NCI-H82 treated with DMSO at 0.1 percent for 48 hours (cell line): Measurements from ENCODE around the gene SIGLEC7.

Source experiments
- DNase-seq: peaks from one replicate; lab custom pipeline; 2025; ENCODE audit not compliant: unreplicated experiment; lab: John Stamatoyannopoulos, UW

Gene SIGLEC7

DNA sequence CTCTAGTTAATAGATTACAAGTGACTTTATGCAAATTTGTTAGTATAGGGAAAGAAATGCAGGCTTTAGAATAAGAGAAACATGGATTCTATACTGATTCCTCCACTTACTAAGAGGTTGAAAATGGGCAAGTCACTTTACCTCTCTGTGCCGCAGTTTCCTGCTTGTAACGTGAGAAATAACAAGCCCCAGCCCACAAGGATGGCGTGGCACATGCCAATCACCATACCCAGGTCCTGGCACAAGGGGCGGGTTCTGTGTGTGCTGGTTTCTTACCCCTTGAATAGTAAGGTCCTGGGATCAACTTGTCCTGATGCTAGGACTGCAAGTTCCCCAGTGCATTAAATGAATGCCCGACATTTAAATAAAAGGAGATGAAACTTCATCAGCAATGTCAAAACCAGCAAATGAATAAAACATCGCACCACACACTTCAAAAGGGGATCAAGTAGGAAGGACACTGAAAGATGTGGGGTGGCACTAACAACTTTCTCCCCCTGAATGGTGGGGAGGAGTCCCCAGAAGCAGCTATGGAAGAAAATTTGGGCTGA, 25.3 kb upstream of the SIGLEC7 start:
- DNase-seq = no peak

DNA sequence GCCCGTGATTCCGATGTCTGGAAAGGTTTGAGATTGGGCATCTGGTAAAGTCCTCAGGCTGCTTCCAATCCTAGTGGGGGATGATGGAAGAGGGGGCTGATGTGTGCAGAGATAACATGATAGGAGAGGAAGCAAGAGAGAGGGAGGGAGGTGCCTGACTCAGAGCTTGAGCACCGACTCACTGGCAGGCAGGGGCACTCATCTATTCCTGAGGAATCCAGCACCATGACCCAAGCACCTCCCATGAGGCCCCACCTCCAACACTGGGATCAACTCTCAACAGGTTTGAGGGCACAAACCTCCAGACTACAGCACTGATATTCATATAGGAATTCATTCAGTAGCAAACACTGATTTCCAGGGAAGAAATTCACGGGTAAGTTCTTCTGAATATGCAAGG, 23.0 kb upstream of the SIGLEC7 start:
- no peak for DNase-seq

DNA sequence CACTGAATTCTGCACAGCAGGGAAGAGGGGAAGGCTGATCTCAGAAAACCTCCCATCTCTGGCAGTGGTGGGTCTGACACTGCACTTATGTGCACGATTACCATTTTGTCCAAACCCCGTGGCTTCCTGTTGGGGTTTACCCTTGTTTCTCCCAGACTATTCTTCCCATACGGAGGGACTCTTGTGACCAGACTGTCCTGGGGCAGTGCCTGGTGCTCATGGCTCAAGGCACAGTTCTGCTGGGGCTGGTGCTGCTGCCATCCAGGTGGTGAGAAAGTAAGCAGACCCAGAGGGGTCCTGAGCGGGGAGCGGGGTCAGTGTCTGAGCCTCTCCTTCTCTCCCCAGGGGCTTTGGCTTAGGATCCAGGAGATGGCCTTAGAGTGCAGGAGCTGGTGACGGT, 22.5 kb upstream of the SIGLEC7 start:
- DNase-seq = no peak

DNA sequence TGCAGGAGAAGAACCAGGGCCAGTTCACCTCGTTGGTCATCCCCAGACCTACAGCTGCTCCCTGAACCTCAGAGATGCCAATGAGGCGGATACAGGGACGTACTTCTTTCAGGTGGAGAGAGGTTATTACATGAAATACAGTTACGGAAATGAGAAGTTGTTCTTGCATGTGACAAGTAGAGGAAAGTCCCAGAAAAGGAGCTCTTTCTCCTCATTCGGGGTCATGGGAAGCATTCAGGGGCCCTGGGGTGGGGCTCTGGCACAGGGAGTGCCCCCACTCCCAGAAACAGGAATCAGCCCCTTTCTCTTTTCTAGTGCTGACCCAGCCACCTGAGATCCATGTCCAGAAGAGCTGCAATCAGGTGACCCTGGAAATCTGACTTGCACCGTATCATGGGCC, 21.9 kb upstream of the SIGLEC7 start:
- DNase-seq = no peak

DNA sequence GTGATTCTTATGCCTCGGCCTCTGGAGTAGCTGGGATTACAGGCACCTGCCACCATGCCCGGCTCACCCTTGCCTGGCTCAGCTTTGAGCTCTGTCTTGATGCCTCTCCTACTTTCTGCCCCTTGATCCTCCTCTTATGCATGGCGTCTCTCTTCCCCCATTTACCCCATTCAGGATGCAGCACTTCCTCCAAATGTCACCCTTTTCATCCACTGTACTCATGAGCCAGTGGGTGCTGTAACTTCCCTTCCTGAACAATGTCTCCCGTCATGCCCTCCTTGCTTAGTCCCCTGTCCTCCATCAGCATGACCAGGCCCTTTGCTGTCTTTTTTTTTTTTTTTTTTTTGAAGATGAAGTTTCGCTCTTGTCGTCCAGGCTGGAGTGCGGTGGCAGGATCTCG, 20.8 kb upstream of the SIGLEC7 start:
- no peak for DNase-seq

DNA sequence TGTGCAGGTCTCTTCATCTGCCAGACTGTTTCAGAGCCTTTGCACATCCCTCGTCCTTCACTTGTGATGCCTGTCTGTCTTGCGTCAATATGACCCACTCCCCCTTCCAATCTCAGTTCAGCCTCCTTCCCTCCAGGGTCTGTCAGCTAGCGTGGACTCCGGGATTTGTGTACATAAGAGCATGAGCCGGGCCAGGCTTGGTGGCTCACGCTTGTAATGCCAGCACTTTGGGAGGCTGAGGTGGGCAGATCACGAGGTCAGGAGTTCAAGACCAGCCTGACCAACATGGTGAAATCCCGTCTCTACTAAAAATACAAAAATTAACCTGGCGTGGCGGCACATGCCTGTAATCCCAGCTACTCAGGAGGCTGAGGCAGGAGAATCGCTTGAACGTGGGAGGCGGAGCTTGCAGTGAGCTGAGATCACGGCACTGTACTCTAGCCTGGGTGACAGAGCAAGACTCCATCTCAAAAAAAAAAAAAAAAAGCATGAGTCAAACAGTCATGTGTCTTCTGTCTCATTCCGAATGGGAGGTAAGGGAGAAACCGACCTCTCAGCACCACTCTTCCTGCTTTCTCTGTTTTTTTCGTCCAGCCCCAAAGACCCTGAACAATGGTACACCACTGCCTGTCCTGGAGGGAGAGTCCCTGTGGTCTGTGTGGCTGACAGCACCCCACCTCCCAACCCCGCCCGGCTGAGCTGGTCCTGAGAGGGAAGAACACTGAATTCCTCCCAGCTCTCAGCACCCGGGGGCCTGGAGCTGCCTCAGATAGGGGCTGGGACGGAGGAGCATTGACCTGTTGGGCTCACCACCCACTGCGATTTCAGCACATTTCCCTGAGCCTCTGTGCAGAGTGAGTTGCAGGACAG, 19.8 kb upstream of the SIGLEC7 start:
- DNase-seq = no peak

DNA sequence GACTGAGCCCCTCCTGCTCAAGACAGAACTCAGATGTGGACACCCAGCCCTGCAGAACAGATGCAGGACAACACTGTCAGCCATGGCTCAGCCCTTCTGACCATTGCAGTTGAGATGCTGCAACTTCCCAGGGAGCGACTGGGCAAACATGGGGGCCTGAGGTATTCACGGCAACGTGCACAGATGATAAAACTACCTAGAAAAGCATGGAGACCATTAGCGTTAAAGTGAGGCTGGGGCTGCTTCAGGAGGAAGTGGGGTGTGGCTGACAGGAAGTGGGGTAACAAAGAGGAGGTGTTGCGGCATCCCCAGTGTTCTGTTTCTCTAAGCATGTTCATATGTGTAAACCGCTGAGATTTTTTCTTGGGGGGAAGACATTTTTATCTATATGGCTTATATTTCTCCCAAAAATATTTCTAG, 18.7 kb upstream of the SIGLEC7 start:
- no peak for DNase-seq

DNA sequence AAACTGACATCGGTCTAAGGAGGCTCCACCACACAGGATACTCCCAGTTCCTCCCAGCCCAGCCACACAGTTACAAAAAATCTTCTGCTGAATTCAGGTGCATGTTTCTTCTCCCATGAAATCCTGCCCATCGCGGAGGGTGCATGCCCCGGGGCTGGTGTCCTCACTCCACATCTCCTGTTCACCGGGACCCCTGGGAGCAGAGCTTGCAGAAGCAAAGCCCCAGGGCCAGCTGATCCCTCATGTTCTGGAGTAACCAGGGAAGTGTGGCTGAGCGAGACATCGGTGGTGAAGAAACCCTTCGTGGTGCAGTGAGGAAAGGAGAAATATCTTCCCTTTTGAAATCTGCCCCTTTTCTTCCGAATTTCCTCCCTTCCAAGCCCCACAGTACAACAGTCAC, 18.3 kb upstream of the SIGLEC7 start:
- DNase-seq = no peak

DNA sequence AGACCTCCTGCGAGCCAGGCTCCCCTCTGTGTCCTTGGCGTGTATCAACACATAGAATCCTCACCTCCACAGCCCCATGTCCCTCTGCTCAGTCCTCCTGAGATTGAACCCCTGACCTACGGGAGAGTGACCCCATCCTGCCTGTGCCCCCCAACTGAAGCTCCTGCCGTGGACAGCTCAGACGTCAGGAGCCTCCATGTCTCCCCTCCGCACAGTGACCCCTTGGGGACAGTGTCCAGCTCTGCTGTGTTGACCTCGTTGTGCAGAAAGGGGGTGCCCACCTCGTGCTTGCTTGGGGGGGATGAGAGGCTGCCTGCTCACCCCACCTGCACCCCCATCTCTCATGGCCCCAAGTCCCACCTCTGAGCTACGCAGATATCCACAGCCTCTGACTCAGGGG, 17.9 kb upstream of the SIGLEC7 start:
- no peak for DNase-seq

DNA sequence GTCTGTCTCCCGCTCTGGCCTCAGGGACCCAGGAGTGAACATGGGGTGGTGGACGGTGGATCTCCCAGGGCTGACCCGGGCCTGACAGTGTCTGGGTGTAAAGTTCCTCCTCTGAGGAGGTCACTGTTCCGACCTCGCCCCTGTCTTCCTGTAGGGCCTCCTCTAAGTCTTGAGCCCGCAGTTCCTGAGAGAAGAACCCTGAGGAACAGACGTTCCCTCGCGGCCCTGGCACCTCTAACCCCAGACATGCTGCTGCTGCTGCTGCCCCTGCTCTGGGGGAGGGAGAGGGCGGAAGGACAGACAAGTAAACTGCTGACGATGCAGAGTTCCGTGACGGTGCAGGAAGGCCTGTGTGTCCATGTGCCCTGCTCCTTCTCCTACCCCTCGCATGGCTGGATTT, 17.4 kb upstream of the SIGLEC7 start, which contains the start of gene SIGLEC9:
Gene SIGLEC9, plus strand, starts transcription at position 178 of the 400 bp plus-strand sequence. Its CDS starts 69 bp downstream, at position 247.
- no peak for DNase-seq

DNA sequence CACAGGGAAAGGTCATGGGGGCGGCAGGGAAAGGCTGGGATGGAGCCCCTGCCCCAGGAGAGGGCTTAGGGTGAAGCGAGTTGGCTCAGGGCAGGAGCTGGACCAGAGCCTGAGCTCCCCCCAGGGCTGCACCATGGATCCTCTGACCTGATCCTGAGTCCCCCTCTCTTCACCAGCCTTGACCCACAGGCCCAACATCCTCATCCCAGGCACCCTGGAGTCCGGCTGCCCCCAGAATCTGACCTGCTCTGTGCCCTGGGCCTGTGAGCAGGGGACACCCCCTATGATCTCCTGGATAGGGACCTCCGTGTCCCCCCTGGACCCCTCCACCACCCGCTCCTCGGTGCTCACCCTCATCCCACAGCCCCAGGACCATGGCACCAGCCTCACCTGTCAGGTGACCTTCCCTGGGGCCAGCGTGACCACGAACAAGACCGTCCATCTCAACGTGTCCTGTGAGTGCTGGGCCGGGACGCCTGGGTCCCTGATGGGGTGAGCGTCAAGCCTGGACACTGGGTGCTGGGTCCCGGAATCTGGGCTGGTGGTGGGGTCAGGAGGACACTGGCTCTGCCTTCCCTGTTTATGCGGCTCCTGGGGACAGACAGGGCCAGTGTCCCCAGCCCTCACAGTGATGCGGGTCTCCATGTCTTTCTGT, 16.6 kb upstream of the SIGLEC7 start:
- no peak for DNase-seq

DNA sequence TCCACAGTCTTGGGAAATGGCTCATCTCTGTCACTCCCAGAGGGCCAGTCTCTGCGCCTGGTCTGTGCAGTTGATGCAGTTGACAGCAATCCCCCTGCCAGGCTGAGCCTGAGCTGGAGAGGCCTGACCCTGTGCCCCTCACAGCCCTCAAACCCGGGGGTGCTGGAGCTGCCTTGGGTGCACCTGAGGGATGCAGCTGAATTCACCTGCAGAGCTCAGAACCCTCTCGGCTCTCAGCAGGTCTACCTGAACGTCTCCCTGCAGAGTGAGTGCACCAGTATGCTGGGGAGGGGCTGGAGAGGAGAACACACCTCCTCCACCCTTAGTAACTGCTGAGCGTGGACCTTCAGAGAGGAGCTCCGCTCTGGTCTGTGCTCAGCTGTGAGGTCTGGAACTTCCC, 15.1 kb upstream of the SIGLEC7 start:
- no peak for DNase-seq

DNA sequence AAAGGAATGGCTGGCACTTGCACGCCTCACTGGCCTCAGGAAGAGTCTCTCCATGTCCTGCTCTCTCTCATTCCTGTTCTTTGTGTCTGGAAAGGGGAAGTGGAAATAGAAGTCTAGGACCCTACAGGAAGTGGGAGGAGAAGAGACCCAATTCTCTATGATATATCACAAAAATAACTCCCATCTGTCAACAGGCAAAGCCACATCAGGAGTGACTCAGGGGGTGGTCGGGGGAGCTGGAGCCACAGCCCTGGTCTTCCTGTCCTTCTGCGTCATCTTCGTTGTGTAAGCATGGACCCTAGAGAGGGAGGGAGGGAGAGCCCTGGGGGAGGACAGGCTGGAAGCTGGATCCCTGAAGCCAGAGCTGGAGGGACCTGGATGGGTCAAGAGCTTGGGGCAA, 14.3 kb upstream of the SIGLEC7 start:
- no peak for DNase-seq

DNA sequence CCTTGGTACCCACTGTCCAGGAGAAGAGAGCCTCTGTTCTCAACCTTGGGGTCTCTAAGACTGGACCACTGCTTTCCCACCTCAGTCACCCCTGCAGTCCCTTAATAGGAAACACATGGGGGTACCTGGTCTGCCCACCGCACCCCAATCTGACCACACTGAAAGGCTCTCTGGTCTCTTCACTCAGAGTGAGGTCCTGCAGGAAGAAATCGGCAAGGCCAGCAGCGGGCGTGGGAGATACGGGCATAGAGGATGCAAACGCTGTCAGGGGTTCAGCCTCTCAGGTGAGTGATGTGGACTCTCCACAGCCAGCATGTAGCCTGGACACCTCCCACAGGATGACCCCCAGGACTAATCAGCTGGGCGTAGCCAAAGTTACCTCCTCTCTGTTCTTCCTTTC, 13.9 kb upstream of the SIGLEC7 start:
- no peak for DNase-seq

DNA sequence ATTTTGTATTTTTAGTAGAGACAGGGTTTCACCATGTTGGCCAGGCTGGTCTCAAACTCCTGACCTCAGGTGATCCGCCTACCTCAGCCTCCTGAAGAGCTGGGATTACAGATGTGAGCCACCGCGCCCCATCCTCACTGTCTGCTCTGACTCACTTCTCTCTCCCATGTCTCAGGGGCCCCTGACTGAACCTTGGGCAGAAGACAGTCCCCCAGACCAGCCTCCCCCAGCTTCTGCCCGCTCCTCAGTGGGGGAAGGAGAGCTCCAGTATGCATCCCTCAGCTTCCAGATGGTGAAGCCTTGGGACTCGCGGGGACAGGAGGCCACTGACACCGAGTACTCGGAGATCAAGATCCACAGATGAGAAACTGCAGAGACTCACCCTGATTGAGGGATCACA, 12.4 kb upstream of the SIGLEC7 start:
- DNase-seq = no peak

DNA sequence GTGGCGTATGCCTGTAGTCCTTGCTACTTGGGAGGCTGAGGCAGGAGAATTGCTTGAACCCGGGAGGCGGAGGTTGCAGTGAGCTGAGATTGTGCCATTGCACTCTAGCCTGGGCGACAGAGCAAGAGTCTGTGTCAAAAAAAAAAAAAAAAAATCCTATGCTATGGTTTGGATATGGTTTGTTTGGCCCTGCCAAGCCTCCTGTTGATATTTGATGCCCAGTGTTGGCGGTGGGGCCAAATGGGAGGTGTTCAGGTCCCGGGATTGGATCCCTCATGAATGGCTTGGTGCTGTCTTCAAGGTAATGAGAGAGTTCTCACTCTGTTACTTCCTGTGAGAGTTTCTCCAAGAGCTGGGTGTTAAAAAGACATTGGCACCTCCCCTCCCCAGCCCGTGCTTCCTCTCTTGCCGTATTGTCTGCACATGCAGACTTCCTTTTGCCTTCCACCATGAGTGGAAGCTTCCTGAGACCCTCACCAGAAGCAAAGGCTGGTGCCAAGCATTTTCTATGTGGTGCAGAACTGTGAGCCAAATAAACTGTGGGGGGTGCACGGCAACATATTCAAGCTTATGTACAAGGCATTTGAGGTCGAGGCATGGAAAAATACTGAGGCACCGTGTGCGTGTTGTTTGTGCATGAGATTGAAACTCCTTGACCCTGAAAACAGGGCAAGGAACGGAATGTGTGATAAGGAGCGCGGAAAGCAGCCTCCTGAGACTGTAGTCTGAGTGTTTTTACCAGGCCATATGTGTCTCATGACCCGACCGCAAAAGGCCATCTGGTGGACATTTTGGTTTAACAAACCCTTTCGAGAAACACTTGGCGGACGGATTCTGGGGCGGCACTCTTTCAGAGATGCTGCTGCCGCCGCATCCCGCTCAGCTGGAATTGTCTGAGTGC, 10.1 kb upstream of the SIGLEC7 start:
- peak; percentile 18 for DNase-seq

DNA sequence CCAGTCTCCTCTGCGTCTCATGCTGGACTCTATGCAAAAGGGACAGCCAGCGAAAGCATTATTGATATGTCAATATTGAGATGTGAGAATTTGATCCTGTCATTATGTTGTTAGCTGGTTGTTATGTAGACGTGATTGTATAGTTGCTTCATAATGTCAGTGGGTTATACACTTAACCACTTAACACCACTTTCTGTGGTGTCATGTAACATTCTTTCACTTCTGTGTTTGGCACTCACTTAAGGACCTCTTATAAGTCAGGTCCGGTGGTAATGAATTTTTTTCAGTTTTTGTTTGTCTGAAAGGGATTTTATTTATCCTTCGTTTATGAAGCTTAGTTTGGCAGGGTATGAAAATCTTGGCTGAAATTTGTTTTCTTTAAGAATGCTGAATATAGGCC, 7.1 kb upstream of the SIGLEC7 start:
- DNase-seq = no peak

DNA sequence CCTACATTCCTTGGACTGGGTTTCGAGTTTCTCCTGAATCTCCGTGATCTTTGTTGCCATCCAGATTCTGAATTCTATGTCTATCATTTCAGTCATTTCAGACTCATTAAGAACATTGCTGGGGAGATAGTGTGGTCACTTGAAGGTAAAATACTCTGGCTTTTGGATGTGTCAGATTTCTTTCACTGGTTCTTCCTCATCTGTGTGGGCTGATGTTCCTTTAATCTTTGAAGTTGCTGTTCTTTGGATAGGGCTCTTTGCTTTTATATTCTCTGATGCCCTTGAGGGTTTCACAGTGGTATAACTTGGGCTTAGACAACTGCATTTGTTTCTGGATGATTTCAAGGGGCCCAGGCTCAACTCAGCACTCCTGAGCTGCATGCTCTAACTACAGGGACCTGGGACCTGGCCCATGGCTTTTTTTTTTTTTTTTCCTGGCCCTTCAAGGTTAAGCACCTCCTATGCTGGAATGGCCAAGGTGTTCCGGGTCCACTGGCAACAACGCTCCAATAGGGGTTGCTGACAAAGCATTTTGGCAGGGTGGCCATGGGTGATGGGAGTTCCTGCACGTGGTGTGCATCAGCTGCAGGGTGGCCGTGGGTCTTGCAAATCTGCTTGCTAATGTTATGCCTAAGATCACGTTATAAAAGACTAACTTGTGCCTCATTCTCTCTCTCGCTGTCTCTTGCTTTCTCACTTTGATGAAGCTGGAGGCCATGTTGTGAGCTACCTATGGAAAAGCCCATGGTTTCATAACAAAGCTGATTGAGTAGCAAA, 5.9 kb upstream of the SIGLEC7 start:
- DNase-seq = no peak

DNA sequence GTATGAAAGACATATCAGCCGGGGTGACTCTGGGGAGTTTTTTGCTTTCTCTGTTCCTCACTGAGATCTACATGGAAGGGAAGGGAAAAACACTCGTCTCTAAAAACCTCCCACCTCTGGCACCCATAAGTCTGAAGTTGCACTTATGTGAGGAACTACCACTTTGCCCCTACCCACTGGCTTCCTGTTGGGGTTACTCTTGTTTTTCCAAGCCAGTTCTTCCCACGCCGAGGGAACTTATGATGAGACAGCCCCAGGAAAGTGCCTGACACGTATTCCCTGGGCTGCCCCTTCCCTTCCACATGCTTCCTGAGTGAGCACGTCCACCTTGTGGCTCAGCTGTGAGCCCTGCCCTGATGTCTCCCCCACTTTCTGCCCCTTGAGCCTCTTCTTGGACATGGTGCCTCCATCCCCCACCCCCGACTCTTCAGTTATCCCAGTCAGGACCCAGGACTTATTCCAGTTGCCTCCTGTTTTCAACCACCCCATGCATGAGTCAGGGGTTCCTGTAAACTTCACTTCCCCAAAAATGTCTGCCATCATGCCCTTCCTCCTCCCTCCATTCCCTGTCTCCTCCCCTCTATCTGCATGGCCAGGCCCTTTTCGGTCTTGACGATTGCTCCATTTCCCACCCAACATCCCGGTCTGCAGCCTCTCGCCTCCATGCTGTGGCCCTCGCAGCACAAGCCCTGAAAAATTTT, 5.1 kb upstream of the SIGLEC7 start:
- no peak for DNase-seq
